Endothelial cell (in vitro differentiated cells): ENCODE measurements around the gene AKT3. TPM values are rescaled to one million over a fixed set of nuclear protein-coding genes. Genes with fewer than 3 reads are reported as not detected.
"Not testable (repeated sequence)": the region's sequence is repeated elsewhere in the genome, so short reads cannot be mapped to it uniquely, and the experiment has no call there.

Experiments
- DNase-seq: peaks from one replicate; pipeline ENCODE4 v3.0.0; 2021; ENCODE audit warnings: low spot score
- H3K27ac Mint-ChIP-seq: one replicate; pipeline ENCODE4 v1.8.0; 2021; ENCODE audit warnings: mixed read lengths, inconsistent platforms; ENCODE audit not compliant: unreplicated experiment
- H3K27me3 Mint-ChIP-seq: one replicate; pipeline ENCODE4 v1.8.0; 2021; ENCODE audit warnings: mild to moderate bottlenecking, moderate library complexity, mixed read lengths, inconsistent platforms; ENCODE audit not compliant: unreplicated experiment
- H3K36me3 Mint-ChIP-seq: one replicate; pipeline ENCODE4 v1.8.0; 2021; ENCODE audit warnings: mild to moderate bottlenecking, low read depth, mixed read lengths, inconsistent platforms; ENCODE audit not compliant: unreplicated experiment
- H3K4me1 Mint-ChIP-seq: one replicate; pipeline ENCODE4 v1.8.0; 2021; ENCODE audit warnings: mild to moderate bottlenecking, mixed read lengths, inconsistent platforms; ENCODE audit not compliant: unreplicated experiment
- H3K4me3 Mint-ChIP-seq: one replicate; pipeline ENCODE4 v1.8.0; 2021; ENCODE audit warnings: mild to moderate bottlenecking, mixed read lengths, inconsistent platforms; ENCODE audit not compliant: unreplicated experiment
- H3K9me3 Mint-ChIP-seq: one replicate; pipeline ENCODE4 v1.8.0; 2021; ENCODE audit warnings: mixed read lengths, inconsistent platforms; ENCODE audit not compliant: unreplicated experiment
- total RNA-seq: library from RNA; stranded (reverse); fragmentation: NEBNext Ultra II Directional; extraction: Animal tissue kit (Norgen Biotek cat#: 25700); gene quantifications from one replicate; pipeline ENCODE4 v1.2.1, GENCODE V29; 2021; ENCODE audit not compliant: unreplicated experiment
- TF ChIP-seq, protein P1 (sequence below): fragments of 200-600 bp; sonication (generic); IDR thresholded peaks from one replicate; pipeline ENCODE4 v1.5.0; 2021; ENCODE audit warnings: antibody characterized with exemption; ENCODE audit not compliant: unreplicated experiment

AKT3 gene
- total RNA-seq, 1 donor from 2014 or later = 87.3 TPM

DNA sequence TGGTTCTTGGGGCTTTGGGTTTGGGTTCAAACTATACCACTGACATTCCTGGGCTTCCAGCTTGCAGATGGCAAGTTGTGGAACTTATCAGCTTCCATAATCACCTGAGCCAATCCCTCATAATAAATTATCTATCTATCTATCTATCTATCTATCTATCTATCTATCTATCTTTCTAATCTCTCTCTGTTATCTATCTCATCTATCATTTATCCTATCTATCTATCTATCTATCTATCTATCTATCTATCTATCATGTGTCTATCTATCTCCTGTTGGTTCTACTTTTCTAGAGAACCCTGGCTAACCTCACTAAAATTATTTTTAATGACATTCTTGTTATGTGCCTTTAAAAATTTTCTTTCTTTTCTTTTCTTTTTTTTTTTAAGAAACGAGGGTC, 35.8 kb upstream of the AKT3 start:
- peaks cover 3% of the 10 kb centered on the region for H3K4me1 Mint-ChIP-seq
- TF ChIP-seq, protein P1, sequence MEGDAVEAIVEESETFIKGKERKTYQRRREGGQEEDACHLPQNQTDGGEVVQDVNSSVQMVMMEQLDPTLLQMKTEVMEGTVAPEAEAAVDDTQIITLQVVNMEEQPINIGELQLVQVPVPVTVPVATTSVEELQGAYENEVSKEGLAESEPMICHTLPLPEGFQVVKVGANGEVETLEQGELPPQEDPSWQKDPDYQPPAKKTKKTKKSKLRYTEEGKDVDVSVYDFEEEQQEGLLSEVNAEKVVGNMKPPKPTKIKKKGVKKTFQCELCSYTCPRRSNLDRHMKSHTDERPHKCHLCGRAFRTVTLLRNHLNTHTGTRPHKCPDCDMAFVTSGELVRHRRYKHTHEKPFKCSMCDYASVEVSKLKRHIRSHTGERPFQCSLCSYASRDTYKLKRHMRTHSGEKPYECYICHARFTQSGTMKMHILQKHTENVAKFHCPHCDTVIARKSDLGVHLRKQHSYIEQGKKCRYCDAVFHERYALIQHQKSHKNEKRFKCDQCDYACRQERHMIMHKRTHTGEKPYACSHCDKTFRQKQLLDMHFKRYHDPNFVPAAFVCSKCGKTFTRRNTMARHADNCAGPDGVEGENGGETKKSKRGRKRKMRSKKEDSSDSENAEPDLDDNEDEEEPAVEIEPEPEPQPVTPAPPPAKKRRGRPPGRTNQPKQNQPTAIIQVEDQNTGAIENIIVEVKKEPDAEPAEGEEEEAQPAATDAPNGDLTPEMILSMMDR = no peak
- H3K36me3 Mint-ChIP-seq = no peaks in the 10 kb centered on the region

DNA sequence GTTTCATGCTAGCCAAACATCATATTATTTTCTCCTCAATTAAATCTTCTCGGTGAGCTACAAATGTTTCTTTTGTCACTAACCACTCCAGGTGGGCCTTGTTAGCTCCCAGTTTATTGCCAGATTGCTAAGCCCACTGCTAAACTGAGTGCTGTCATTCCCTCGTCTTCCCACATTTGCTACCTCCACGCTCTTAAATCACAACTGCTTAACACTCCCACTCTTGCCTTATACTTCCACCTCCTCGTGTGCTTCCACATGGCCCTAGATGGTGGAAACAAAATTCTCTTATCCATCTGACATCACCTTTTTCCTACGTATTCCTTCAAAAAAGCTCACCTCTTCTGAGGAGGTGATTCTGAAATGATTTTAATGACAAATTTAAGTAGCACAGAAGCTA, 34.6 kb upstream of the AKT3 start:
- Mint-ChIP-seq H3K4me3 (no peak overlapping the region), H3K36me3 (no peaks in the 10 kb centered on the region), H3K9me3 (no peaks in the 10 kb centered on the region), H3K27ac (no peak overlapping the region), H3K4me1 (peaks cover 3% of the 10 kb centered on the region), H3K27me3 (no peaks in the 10 kb centered on the region)
- no peak for DNase-seq
- TF ChIP-seq, protein P1 = no peak

More for the DNA sequence above, 35.8 kb upstream of the AKT3 start:
- Mint-ChIP-seq H3K4me3 (no peak overlapping the region), H3K27ac (no peak overlapping the region), H3K27me3 (no peaks in the 10 kb centered on the region), H3K9me3 (no peaks in the 10 kb centered on the region)
- DNase-seq = no peak

DNA sequence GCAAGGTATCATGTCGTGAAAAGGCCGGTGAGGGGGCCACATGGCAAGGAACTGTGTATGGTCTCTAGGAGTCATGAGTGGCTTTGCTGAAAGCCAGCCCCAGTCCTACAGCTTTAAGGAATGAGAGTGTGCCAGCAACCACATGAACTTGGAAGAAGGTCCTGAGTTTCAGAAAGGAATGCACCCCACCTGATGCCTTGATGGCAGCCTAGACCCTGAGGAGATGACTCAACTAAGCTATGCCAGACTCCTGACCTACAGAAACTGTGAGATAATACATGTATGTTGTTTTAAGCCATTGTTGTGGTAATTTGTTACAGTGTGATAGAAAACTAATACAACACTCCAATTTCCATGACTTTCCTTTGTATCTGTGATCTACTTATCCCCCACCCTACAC, 33.5 kb upstream of the AKT3 start:
- H3K4me3 Mint-ChIP-seq = no peak overlapping the region
- H3K4me1 Mint-ChIP-seq = peaks cover 3% of the 10 kb centered on the region
- TF ChIP-seq, protein P1 = no peak
- H3K27me3 Mint-ChIP-seq = no peaks in the 10 kb centered on the region
- H3K9me3 Mint-ChIP-seq = no peaks in the 10 kb centered on the region
- H3K36me3 Mint-ChIP-seq = no peaks in the 10 kb centered on the region
- no peak for DNase-seq
- H3K27ac Mint-ChIP-seq = no peak overlapping the region

DNA sequence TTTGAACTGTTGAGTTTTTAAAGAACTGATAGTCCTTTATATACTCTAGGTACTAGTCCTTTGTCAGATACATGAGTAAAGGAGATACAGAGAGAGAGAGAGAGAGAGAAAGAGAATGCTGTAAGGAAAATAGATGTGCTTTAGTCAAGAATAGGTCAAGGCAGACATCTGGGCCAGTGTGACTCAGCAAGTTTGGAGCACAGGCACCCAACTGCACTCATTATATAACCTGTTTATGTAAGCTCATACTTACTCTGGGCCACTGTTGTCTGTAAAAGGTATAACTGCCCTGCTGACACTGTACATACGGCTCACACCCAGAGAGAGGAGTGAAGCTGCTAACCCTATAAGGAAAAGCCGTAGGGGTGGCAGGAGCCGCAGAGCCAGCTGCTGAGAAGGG, 32.2 kb upstream of the AKT3 start:
- no peak for DNase-seq
- Mint-ChIP-seq H3K27me3 (no peaks in the 10 kb centered on the region), H3K36me3 (no peaks in the 10 kb centered on the region), H3K4me1 (peaks cover 3% of the 10 kb centered on the region), H3K9me3 (no peaks in the 10 kb centered on the region), H3K4me3 (no peak overlapping the region), H3K27ac (no peak overlapping the region)
- TF ChIP-seq, protein P1 = no peak

DNA sequence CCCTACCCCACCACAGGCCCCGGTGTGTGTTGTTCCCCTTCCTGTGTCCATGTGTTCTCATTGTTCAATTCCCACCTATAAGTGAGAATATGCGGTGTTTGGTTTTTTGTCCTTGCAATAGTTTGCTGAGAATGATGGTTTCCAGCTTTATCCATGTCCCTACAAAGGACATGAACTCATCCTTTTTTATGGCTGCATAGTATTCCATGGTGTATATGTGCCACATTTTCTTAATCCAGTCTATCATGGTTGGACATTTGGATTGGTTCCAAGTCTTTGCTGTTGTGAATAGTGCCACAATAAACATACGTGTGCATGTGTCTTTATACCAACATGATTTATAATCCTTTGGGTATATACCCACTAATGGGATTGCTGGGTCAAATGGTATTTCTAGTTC, 27.0 kb upstream of the AKT3 start:
- not testable (repeated sequence) for DNase-seq, H3K4me1 Mint-ChIP-seq, H3K27ac Mint-ChIP-seq, H3K36me3 Mint-ChIP-seq, H3K4me3 Mint-ChIP-seq, H3K27me3 Mint-ChIP-seq, H3K9me3 Mint-ChIP-seq
